HG02885 (cell line): Measurements from ENCODE around the gene HAL.
"Not testable (repeated sequence)": the region's sequence is repeated elsewhere in the genome, so short reads cannot be mapped to it uniquely, and the experiment has no call there.

Experiments used
- ATAC-seq: cut with Tn5 transposase; IDR thresholded peaks from one replicate; pipeline ENCODE4 v1.9.1; 2021; ENCODE audit warnings: mild to moderate bottlenecking; ENCODE audit not compliant: unreplicated experiment, poor library complexity

The HAL gene

DNA sequence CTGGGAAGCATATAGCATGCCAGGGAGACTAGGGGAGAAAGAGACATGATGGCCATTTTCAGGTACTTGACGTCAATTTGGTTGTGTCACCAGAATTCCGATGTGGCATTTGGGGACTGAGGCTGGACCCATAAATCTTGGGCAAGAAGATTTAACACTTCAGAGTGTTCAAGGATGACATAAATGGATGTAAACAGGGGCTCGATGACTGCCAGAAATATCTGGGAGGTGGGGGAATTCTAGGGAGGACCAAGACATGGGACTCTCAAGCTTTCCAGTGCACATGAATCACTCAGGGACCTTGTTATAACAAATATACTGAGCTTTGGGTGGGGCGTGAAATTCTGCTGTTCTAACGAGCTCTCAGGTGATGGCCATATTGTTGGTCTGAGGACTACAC lies 17.8 kb downstream of the HAL start:
- no peak for ATAC-seq

DNA sequence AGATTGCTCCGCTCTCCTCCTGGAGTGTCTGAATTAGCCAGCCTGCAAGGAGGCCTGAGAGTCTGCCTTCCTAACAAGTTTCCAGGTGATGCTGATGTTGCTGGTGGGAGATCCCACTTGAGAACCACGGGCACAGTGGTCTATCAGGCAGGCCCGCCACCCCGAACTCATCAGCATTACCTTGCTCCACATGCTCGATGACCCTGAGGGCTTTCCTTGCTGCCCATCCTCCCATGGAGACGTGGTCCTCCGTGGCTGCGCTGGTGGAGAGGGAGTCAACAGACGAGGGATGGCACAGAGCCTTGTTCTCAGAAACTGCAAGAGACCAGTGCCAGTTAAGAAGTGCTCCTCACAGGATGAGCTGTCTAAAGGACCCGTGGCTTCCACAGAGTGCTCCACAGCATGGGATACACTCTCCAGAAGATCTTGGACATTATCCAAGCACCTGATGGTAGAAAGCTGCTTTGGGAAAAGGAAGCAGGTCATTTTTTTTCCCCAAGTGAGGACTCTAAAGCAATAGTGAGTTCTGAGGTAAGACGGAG lies 18.3 kb downstream of the HAL start:
- no peak for ATAC-seq

DNA sequence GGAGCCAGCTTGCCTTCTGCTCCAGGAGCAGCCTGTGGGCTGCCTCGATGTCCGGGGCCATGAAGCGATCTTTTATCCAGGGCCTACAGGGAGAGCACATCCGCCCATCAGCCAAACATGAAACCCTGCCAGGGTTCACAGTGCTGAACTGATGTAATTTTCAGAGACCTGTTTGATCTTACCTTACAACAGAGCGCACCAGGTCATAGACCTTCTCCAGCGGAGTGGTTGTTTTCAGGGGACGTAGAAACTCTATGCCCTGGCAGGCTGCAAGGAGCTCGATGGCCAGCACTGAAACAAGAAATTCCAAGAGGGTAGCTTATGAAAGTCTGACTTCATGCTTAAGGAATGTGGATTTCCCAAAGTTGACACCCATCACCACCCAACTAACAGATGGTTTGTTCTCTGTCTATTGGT lies 19.7 kb downstream of the HAL start:
- no peak for ATAC-seq

DNA sequence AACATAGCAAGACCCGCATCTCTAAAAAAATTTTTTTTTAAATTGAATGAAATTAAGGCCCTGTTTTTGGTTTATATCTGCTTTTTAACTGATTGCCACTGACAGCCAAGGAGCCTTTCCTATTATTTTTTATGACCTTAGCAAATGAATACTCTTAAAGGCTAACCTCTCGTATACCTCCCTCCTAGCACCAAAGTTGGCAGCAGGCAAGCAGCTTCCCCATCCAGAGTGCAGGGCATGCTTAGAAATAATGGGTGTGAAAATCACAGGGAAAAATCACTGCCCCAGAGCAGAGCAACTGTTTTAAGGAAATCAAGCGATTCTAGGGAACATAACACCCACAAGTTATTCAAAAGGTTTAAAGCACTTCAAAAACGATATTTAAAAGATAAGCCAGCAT lies 20.7 kb downstream of the HAL start:
- no peak for ATAC-seq

DNA sequence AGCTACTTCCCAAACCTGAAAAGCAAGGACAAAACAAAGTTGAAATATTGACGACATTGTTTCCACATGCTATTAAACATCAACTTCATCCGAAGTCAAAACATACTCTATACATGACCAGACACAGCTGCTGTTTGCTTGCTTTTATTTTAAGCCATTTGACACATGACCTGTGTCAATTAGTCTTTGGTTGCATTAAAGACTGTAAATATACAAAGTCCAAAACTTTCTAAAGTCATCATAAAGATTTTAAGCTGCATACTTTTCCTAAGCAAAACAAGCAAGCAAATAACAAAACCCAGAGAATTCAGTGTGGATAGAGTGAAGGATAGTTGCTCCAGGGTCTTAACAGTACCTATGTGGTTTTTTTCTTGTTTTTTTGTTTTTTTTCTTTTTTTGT lies 21.8 kb downstream of the HAL start:
- ATAC-seq: no peak

DNA sequence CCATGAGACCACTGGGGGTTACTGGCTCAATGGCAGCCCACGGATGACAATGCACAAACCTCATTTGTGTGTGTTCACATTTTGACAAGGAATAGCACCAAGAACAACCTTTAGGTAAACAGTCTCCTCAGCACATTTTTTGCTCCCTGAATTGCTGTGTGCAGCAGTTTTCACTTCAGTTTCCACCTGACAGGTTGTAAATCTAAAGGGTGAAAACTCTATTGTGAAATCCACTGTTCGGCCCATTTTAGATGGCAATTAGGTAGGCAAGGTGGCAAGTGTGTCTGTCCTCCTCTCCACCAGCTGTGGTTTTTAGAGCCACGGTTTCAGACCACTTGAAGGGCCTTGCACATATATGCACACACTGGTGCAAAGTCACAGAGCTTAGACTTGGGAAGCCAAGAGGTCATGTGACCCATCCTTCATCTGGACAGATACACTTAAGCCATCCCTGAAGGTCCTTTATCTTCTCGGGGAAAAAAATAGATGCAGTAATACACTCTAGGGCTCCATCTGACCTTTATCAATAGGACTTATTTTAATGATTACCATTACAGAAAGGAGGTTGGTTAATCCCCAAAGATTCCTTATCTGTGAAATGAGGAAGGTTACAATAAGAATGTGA lies 23.2 kb downstream of the HAL start:
- no peak for ATAC-seq

DNA sequence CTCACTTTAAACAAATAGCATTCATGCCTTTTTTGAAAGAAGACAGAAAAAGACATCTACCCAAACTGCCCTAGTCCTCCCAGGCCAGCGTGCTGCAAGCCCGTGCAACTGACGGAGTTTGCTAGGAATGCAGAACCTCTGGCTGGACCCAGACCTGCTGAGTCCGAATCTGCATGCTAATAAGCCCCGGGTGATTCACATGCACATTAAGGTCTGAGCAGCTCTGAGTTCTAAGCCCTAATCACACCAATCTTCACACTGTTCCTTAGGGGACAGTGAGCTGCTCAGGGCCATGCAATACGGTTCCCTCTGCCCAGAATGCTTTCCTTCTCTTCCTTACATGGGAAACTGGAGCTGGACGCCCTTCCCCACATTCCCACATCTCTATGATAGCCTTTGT lies 25.2 kb downstream of the HAL start:
- no peak for ATAC-seq

DNA sequence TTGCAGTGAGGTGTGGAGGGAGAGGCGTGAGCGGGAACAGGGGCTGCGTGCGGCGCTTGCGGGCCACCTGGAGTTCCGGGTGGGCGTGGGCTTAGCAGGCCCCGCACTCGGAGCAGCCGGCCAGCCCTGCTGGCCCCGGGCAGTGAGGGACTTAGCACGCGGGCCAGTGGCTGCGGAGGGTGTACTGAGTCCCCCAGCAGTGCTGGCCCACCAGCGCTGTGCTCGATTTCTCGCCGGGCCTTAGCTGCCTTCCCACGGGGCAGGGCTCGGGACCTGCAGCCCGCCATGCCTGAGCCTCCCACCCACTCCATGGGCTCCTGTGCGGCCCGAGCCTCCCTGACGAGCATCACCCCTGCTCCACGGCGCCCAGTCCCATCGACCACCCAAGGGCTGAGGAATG lies 27.0 kb downstream of the HAL start:
- ATAC-seq: not testable (repeated sequence)

DNA sequence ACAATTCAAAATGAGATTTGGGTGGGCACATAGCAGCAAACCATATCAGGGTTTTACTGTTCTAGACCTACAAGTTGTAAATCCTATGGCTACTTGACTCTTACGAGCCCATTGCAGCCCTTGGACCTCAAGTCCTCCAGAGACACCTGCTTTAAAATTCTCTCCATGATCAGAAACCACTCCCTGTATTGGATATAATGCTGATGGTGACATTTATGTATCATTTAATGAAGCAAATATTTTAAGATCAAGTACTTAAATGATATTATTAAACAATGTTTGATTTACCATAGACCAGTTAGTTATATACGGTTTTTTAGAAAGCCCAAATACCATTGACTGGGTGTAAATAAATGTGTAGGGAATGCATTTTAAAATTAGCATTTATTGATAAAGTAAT lies 28.8 kb downstream of the HAL start:
- no peak for ATAC-seq

DNA sequence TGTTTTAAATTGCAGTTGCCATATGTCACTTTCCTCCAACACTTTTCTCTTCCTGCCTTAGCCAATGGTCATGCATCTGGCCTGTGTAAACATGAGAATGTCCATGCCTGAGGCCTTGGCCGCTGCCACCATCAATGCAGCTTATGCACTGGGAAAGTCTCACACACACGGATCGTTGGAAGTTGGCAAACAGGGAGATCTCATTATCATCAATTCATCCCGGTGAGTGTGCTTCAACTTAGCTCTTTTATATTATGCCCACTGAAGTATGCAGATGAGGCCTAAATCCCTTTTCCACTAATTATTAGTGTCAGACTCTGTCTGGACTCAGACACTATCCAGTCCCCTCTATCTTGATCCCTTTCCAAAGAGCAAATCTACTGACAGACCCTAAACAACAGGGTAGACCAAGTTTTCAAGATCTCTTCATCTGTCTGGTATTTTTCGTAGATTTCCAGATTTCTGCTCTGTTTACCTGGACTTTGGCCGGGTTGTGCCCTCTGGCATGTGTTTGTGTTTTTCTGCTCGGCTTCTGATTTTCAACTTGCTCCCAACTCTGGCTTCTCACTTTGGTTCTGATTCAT lies 29.8 kb downstream of the HAL start:
- ATAC-seq: no peak

DNA sequence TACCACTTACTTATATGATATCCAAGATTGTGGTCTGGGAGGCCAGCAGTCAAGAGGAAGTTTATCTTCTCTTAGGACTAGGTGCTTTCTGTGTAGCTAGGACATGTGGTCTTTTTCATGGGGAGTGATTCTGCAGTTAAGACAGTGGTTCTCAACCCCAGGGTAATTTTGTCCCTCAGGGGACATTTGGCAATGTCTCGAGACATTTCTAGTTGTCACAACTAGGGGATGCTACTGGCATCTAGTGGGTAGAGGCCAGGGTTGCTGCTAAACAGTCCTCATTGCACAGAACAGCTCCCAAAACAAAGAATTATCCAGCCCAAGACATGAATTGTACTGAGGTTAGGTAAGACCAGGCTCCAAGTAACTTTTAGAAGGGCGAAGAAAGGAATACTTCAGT lies 33.0 kb downstream of the HAL start:
- no peak for ATAC-seq

DNA sequence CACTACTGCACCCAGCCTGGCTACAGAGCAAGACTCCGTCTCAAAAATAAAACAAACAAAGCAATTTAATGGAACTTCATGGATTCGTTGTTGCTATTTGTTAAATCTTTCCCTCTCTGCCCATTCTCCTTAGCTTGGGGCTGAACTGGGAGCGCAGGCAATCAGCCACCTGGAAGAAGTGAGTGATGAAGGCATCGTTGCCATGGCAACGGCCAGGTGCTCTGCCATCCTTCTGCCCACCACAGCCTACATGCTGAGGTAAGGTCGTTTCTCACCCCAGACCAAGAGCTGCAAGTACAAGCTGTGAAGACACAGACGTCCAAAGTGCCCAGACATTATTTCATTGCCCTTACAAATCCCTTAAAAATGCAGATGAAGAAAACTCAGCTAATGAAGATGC lies 33.9 kb downstream of the HAL start:
- no peak for ATAC-seq

DNA sequence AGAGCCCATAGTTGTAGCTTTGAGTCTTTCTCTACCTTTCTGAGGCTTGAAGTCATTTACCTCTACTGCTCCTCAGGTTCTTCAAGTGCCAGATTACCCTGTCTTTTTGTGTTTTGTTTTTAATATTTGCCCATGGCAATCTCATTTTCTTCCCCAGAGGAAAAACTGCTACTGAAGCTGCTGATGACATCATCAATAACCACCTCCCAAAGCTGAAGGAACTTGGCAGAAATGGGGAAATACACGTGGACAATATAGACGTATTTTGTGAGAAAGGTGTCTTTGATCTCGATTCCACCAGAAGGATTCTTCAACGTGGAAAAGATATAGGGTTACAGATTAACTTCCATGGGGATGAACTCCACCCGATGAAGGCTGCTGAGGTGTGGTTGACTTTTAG lies 35.9 kb downstream of the HAL start:
- no peak for ATAC-seq

DNA sequence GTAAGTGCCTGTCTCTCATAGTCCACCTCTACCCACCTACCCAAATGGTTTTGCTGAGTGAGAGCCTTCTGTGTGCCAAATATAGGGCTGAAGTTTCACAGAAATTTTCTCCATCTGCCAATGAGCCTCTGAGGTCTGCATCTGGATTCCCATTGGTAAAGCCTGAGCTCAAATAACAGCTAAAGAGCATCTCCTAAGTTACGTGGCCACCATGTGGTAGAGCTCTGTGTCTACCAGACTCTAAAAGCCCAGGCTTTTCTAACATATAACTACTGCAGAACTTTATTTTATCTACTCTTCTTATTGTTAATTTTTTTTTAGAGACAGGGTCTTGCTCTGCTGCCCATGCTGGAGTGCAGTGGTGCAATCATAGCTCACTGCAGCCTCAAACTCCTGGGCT lies 37.0 kb downstream of the HAL start:
- no peak for ATAC-seq

DNA sequence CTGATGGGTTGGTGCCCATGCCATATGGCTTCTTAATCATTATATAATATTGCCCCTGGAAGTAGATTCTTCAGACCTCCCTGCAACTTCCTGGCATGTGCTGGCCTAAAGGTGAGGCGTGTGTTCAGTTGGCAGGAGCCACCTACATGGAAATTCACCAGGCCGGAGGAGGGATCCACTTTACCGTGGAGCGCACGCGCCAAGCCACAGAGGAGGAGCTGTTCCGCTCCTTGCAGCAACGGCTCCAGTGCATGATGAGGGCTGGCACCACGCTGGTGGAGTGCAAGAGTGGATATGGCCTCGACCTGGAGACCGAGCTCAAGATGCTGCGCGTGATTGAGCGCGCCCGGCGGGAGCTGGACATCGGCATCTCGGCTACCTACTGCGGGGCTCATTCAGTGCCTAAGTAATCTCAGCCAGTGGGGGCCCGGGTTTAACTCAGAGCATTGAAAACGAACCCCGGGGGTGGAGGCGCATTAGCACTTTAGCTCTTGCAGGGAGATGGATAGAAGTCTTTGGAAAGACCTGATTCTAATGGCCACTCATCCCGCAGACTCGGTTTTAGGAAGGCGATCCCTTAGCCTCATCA lies 39.5 kb downstream of the HAL start:
- no peak for ATAC-seq

DNA sequence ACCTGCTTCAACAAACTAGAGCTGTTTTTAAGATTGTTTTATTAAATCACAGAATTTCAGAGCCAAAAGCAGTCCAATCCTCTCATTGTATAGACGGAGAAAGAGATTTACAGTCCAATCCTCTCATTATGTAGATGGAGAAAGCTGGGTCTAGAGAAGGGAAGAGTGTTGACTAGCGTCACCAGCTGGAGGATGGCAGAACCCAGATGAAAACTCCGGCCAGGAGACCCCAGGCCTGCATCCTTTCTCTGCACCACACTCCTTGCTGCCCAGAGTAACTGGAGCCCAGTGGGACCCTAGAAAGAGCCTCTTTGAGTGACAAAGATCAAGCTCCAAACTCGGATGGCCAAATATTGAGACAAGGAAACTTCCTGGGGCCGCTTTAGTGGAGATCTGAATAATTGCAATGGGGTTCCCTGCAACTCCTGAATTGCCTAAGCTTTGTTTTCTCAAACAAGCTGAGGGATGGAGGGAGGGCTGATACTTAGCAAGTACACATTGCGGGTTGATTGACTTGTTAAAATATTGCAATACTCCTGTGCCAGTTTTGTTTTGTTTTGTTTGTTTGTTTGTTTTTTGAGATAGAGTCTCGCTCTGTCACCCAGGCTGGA lies 40.5 kb downstream of the HAL start:
- ATAC-seq: no peak

DNA sequence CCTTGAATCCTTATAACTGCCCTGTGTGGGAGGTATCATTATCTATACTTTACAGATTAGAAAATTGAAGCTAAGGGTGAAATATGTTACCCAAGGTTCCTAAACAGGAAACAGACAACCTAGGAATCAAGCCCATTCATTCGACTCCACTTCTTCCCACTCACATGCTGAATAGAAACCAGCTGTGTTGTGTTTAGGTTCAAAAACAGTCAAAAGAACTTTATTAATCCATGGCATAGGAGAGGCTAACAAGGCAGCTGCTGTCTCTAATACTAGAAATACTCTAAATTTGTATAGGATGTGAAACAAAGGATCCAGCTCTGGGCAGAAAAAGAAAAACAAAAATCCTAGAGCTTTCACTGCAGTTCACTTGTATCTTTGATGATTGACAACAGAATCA lies 43.1 kb downstream of the HAL start:
- ATAC-seq: no peak

DNA sequence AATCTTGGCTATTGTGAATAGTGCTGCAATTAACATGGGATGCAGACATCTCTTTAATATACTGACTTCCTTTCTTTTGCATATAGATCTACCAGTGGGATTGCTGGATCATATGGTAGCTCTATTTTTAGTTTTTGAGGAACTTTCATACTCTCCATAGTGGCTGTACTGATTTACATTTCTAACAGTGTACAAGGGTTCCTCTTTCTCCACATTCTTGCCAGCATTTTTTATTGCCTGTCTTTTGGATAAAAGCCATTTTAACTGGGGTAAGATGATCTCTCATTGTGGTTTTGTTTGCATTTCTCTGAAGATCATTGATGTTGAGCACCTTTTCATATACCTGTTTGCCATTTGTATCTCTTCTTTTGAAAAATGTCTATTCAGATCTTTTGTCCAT lies 44.6 kb downstream of the HAL start:
- no peak for ATAC-seq

DNA sequence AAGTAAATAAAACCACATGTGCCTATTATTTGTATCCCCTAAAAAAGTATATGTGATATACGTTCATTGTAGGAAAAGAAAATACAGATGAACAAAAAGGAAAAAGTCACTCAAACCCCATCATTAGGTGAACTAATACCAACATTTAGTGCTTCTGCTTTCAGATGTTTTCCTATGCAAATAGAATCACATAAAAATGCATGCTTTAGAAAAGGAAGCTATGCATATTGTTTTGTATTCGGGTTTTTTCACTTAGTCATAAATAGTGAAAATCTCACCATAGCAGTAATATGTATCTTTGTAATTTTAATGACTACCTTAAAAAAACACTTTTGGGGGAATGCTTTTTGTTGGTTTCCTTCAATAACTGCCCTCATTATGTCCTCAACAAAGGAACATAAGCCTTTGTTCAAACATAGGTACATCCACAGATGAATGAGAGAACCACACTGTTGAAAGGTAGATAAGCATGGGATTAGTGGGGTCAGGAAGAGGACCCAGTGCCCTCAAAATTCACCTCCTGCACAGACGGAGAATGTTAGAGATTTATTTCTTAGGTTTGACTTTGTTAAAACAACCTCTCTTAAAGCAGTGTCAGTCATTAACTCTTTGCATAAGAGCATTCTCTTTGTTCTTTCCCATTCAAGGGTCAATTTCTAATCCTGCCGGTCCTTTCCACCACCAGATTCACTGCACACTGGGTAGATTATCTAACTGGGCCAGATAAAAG lies 46.5 kb downstream of the HAL start:
- ATAC-seq: no peak

DNA sequence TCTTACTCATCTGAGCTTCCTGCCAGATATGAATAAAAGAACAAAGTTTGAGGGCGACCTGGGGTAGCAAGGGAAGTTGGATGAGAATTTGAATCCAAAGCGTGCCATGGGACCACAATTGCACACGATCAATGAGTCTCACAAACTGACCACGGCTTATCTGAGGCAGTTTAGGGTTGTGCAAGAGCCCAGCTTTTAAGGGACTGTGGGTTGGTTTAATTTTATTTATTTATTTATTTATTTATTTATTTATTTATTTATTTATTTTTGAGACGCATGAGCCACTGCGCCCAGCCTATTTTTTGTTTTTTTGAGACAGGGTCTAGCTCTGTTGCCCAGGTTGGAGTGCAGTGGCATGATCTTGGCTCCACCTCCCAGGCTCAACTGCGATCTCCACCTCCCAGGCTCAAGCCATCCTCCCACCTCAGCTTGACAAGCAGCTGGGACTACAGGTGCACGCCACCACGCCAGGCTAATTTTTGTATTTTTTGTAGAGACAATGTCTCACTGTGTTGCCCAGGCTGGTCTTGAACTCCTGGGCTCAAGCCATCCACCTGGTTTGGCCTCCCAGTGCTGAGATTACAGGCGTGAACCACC lies 51.9 kb downstream of the HAL start:
- no peak for ATAC-seq
